GM21576 (cell line): Measurements from ENCODE around the gene RXFP1.
A peak's percentile ranks its signal among the peaks of the same experiment; 100 is the strongest.
"Not testable (repeated sequence)": the region's sequence is repeated elsewhere in the genome, so short reads cannot be mapped to it uniquely, and the experiment has no call there.

ENCODE experiments used
- ATAC-seq: cut with Tn5 transposase; IDR thresholded peaks from one replicate; pipeline ENCODE4 v1.9.1; 2021; ENCODE audit warnings: mild to moderate bottlenecking, moderate library complexity; ENCODE audit not compliant: unreplicated experiment

The RXFP1 gene

GRCh38 chr4:158606969-158607368, 85.3 kb downstream of the RXFP1 start:
- no peak for ATAC-seq

GRCh38 chr4:158609116-158609515, 87.4 kb downstream of the RXFP1 start:
- no peak for ATAC-seq

- peak; percentile 96 for ATAC-seq
Measured at GRCh38 chr4:158610790-158611189, 89.1 kb downstream of the RXFP1 start.

GRCh38 chr4:158613046-158613445, 91.4 kb downstream of the RXFP1 start:
- no peak for ATAC-seq

- no peak for ATAC-seq
Measured at GRCh38 chr4:158617956-158618355, 96.3 kb downstream of the RXFP1 start.

DNA sequence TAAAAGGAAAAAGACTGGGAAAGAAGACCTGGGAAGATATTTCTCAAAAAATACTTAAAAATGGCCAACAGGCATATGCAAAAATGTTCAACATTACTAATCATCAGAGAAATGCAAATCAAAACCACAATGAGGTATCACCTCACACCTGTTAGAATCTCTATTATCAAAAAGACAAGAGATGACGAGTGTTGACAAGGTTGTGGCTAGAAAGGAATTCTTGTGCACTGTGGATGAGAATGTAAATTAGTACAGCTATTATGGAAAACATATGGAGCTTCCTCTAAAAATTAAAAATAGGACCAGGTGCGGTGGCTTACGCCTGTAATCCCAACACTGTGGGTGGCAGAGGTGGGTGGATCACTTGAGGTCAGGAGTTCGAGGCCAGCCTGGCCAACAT, 100.0 kb downstream of the RXFP1 start:
- no peak for ATAC-seq

- ATAC-seq: no peak
Measured at GRCh38 chr4:158622251-158622650, 100.6 kb downstream of the RXFP1 start.

DNA sequence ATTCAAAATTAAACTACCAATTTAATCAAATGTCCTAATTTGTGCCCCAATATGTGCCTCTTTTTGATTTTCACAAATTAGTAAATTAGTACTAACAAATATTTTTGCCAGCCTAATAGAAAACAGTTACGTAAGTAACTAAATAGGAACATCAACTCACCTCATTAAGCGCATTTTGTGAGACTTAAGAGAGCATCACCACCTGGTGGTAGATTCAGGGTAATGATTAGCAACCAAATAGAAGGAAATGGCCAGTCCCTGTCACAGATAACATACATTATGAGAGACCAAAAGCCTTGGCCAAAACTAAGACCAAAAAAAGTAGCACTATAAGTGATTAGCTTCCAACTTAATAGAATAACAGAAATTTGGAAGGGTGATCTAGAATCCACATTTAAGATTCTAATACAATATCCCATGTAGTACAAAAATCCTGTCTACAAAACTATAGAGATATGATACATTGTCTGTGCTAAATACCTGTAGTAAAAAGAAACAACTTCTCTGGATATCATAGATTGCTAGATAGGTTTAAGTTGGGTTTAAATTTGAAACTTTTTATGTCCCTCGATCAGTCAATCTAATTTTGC, 103.3 kb downstream of the RXFP1 start:
- ATAC-seq: peak; percentile 94

GRCh38 chr4:158625544-158625943, 103.9 kb downstream of the RXFP1 start:
- no peak for ATAC-seq

DNA sequence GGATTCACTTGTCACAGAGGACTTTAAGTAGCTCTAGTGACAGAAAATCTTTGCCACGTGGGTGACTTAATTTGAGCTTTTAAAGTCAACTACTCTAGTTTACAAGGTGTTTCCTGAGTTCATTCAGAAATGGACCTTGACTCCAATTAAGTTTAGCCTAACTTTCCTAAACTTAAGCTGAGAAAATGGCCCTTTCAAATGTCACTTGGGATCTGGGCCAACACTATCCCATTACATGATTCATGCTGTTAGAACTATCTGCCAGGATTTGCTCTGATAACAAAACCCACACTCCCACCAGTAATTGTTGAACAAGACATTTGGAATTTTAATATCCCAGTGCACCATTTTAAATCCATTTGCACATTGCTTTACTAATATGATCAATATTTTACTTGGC, 109.2 kb downstream of the RXFP1 start:
- ATAC-seq: no peak

GRCh38 chr4:158636619-158637018, 114.9 kb downstream of the RXFP1 start:
- ATAC-seq: no peak

GRCh38 chr4:158644356-158644755, 122.7 kb downstream of the RXFP1 start:
- ATAC-seq: no peak

- ATAC-seq: no peak
Measured at GRCh38 chr4:158644760-158645159, 123.1 kb downstream of the RXFP1 start.

GRCh38 chr4:158649111-158649680, 127.5 kb downstream of the RXFP1 start:
- no peak for ATAC-seq

- no peak for ATAC-seq
Measured at GRCh38 chr4:158652920-158653319, 131.2 kb downstream of the RXFP1 start.

DNA sequence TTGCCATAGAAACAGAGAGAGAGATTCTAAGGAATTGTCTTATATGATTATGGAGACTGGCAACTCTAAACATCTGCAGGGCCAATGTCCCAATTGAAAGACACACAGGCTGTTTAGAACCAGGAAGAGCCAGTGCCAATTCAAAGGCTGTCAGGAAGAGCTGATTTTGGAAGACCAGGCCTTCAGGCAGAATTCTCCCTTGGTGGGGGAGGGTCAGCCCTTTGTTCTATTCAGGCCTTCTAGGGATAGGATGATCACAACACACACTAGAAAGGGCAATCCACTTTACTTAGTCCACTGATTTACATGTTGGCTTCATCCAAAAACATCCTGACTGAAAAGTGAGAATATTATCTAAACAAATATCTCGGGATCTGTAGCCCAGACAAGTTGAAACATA, 134.8 kb downstream of the RXFP1 start:
- ATAC-seq: no peak

DNA sequence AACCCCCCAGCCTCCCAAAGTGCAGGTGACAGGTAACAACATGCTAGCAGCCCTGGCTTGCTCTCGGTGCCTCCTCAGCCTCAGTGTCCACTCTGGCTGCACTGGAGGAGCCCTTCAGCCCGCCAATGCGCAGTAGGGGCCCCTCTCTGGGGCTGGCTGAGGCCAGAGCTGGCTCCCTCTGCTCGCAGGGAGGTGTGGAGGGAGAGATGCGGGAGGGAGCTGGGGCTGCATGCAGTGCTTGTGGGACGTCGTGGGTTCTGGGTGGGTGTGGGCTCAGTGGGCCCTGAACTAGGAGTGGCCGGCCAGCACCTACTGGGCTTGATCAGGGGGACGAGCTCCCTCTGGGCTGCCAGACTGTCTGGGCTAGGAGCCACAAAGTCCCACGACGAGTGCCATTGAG, 135.6 kb downstream of the RXFP1 start:
- ATAC-seq: no peak

DNA sequence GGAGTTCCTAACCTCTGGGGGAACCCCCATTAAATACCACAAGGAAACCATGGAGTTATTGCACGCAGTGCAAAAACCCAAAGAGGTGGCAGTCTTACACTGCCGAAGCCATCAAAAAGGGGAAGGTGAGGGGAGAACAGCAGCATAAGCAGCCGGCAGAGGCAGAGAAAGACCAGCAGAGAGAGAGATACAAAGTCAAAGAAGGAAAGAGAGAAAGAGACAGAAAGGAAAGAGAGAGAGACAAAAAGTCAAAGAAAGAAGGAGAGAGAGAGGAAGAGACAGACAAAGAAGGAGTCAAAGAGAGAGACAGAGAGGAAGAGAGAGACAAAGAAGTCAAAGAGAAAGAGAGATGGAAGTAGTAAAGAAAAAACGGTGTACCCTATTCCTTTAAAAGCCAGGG, 141.6 kb downstream of the RXFP1 start:
- not testable (repeated sequence) for ATAC-seq

DNA sequence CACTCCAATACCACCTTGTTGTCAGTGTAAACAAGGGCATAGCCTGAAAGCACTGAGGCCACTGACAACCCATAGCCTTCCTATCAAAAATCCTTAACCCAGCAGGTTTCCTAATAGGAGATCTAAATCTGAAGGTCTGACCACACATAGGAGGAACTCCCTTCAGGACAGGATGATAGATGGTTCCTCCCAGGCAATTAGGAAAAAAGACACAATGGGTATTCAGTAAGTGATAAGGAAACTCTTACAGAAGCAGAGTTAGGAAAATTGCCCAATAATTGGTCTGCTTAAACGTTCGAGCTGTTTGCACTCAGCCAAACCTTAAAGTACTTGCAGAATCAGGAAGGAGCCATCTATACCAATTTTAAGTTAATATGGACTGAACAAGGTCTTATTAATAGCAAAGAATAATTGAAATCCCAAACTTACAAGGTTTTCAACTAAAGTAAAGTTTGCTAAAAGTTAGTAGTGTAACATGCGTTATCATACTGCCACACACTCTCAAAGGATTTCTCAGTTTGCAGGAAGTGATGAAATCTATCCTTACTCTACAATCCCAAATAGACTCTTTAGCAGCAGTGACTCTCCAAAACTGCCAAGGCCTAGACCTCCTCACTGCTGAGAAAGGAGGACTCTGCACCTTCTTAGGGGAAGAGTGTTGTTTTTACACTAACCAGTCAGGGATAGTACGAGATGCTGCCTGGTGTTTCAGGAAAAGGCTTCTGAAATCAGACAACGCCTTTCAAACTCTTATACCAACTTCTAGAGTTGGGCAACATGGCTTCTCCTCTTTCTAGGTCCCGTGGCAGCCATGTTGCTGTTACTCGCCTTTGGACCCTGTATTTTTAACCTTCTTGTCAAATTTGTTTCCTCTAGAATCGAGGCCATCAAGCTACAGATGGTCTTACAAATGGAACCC, 142.3 kb downstream of the RXFP1 start:
- not testable (repeated sequence) for ATAC-seq

- no peak for ATAC-seq
Measured at GRCh38 chr4:158664806-158665205, 143.1 kb downstream of the RXFP1 start.

GRCh38 chr4:158666892-158667291, 145.2 kb downstream of the RXFP1 start:
- no peak for ATAC-seq

- no peak for ATAC-seq
Measured at GRCh38 chr4:158667651-158668198, 146.0 kb downstream of the RXFP1 start.
